B cell (primary cell): ENCODE data around the gene SPATA19. TPM values are rescaled to one million over a fixed set of nuclear protein-coding genes. Genes with fewer than 3 reads are reported as not detected.

Source experiments
- ATAC-seq: fragments of 200-7000 bp; cut with Tn5 transposase; one replicate; pipeline ENCODE4 v1.10.0; 2021; ENCODE audit warnings: low read depth, mild to moderate bottlenecking, moderate number of reproducible peaks, moderate library complexity
- CTCF ChIA-PET: fragments of 350-600 bp; sonication (Branson Sonifier 250); formaldehyde crosslinking; loops from one replicate; lab custom pipeline; 2021; ENCODE audit warnings: antibody characterized with exemption, inconsistent platforms; lab: Charles Lee
- POLR2A ChIA-PET: fragments of 350-600 bp; sonication (Branson Sonifier 250); formaldehyde crosslinking; loops from one replicate; lab custom pipeline; 2021; ENCODE audit warnings: antibody characterized with exemption; lab: Charles Lee
- DNase-seq: peaks from one replicate; pipeline ENCODE4 v3.0.0; 2013
- H2AFZ ChIP-seq: 2 replicates; pipeline ENCODE4 v1.6.1; 2012; ENCODE audit warnings: mild to moderate bottlenecking, low read depth, low read length; ENCODE audit not compliant: insufficient read depth, poor library complexity, severe bottlenecking
- H3K27ac ChIP-seq, 2 donors: 1 replicate in 1 of 2; 2 replicates in 1 of 2; pipeline ENCODE4 v1.5.1; 2012 to 2013; ENCODE audit warnings: low read length in 2 of 2, mild to moderate bottlenecking in 2 of 2, moderate library complexity in 1 of 2
- H3K27me3 ChIP-seq, 4 experiments: fragments of 200-600 bp in 1 of 4; sonication (generic) in 1 of 4; replicated peaks in 1 of 4; 1 replicate in 2 of 4; 2 replicates in 2 of 4; pipeline versions ENCODE4 v1.6.1 to v1.7.0; 2013 to 2016; ENCODE audit warnings: low read length in 3 of 4, mild to moderate bottlenecking in 2 of 4, mixed read lengths in 1 of 4, moderate library complexity in 1 of 4; ENCODE audit not compliant: insufficient read depth in 4 of 4, control insufficient read depth in 3 of 4; ENCODE audit errors: control extremely low read depth in 1 of 4
- H3K36me3 ChIP-seq, 2 experiments: replicated peaks in 1 of 2; 1 replicate in 1 of 2; 2 replicates in 1 of 2; pipeline versions ENCODE4 v1.6.1 to v1.7.1; 2013; ENCODE audit warnings: low read length in 1 of 2; ENCODE audit not compliant: insufficient read depth in 2 of 2, control insufficient read depth in 1 of 2; ENCODE audit errors: control extremely low read depth in 1 of 2, extremely low read depth in 1 of 2
- H3K4me1 ChIP-seq, 2 donors: fragments of 200-600 bp in 1 of 2; sonication (generic) in 1 of 2; 1 replicate in 1 of 2; 2 replicates in 1 of 2; pipeline versions ENCODE4 v1.5.1 to v1.6.1; 2013 to 2017; ENCODE audit warnings: low read length in 2 of 2; ENCODE audit not compliant: control insufficient read depth in 2 of 2, insufficient read depth in 2 of 2
- H3K4me2 ChIP-seq: replicated peaks from 2 replicates; pipeline ENCODE3; 2012; ENCODE audit warnings: mild to moderate bottlenecking, low read depth, low read length; ENCODE audit not compliant: poor library complexity, severe bottlenecking
- H3K4me3 ChIP-seq, 5 experiments: fragments of 200-600 bp in 1 of 5; sonication (generic) in 1 of 5; 1 replicate in 3 of 5; 2 replicates in 2 of 5; pipeline versions ENCODE4 v1.5.1 to v1.7.0; 2011 to 2016; ENCODE audit warnings: low read length in 4 of 5, mild to moderate bottlenecking in 4 of 5, low read depth in 2 of 5, control low read depth in 1 of 5, moderate library complexity in 1 of 5; ENCODE audit not compliant: insufficient read depth in 1 of 5; ENCODE audit errors: control extremely low read depth in 1 of 5, extremely low read depth in 1 of 5
- H3K79me2 ChIP-seq: fragments of 200-600 bp; sonication (generic); one replicate; pipeline ENCODE4 v1.6.0; 2016; ENCODE audit warnings: low read length; ENCODE audit not compliant: control insufficient read depth, insufficient read depth
- H3K9ac ChIP-seq: fragments of 200-600 bp; sonication (generic); 2 replicates; pipeline ENCODE4 v1.6.1; 2017; ENCODE audit warnings: mild to moderate bottlenecking, low read length, moderate library complexity
- H3K9me3 ChIP-seq, 3 donors: one replicate each; pipeline versions ENCODE4 v1.6.1 to v1.7.1; 2013; ENCODE audit warnings: low read length in 2 of 3; ENCODE audit not compliant: control insufficient read depth in 2 of 3, insufficient read depth in 1 of 3; ENCODE audit errors: control extremely low read depth in 1 of 3
- H4K20me1 ChIP-seq: 2 replicates; pipeline ENCODE4 v1.6.0; 2012; ENCODE audit warnings: mild to moderate bottlenecking, low read length; ENCODE audit not compliant: insufficient read depth, control insufficient read depth, poor library complexity, severe bottlenecking
- H3K27ac Mint-ChIP-seq: one replicate; pipeline ENCODE4 v1.8.0; 2021; ENCODE audit warnings: mixed read lengths
- H3K27me3 Mint-ChIP-seq: one replicate; pipeline ENCODE4 v1.8.0; 2021; ENCODE audit warnings: mixed read lengths
- H3K4me1 Mint-ChIP-seq: one replicate; pipeline ENCODE4 v1.8.0; 2021; ENCODE audit warnings: mixed read lengths
- H3K4me3 Mint-ChIP-seq: one replicate; pipeline ENCODE4 v1.8.0; 2021; ENCODE audit warnings: mixed read lengths
- H3K9me3 Mint-ChIP-seq: one replicate; pipeline ENCODE4 v1.8.0; 2022; ENCODE audit warnings: mixed read lengths; ENCODE audit not compliant: insufficient read depth
- EZH2 ChIP-seq: IDR thresholded peaks from 2 replicates; pipeline ENCODE4 v1.6.1; 2012; ENCODE audit warnings: borderline replicate concordance, low read depth, mild to moderate bottlenecking, moderate library complexity, low read length; ENCODE audit not compliant: insufficient read depth, poor library complexity, severe bottlenecking
- WGBS: methylation state at CpG from one replicate; pipeline ENCODE4 v1.1.5; 2013; ENCODE audit warnings: missing lambda C conversion rate; ENCODE audit not compliant: insufficient coverage; 5-methylcytosine and 5-hydroxymethylcytosine counted together
- intact Hi-C: fragments of 100-400 bp; cut with micrococcal nuclease; formaldehyde crosslinking; loops from one replicate; pipeline ENCODE4 v1.10.0; 2022
- polyA plus RNA-seq: library from polyadenylated mRNA; depleted of rRNA; stranded (reverse); fragments of >200 nt; gene quantifications from 2 replicates; pipeline ENCODE4 v1.2.3, GENCODE V29; 2012
- total RNA-seq, 2 donors: library from RNA; stranded (reverse); fragments of 120-200 nt in 1 of 2; gene quantifications; 1 replicate in 1 of 2; 2 replicates in 1 of 2; pipeline versions ENCODE4 v1.2.3 to v1.2.4, GENCODE V29; 2013 to 2022
- TF ChIP-seq, protein P1 (sequence below): fragments of 200-600 bp; IDR thresholded peaks from one replicate; pipeline ENCODE4 v1.8.0; 2022; ENCODE audit warnings: antibody characterized with exemption, mild to moderate bottlenecking

Gene SPATA19
- total and polyA plus RNA-seq, 2 donors (not counting 1 experiment from before 2014, with no cell fraction given), result not detected

DNA sequence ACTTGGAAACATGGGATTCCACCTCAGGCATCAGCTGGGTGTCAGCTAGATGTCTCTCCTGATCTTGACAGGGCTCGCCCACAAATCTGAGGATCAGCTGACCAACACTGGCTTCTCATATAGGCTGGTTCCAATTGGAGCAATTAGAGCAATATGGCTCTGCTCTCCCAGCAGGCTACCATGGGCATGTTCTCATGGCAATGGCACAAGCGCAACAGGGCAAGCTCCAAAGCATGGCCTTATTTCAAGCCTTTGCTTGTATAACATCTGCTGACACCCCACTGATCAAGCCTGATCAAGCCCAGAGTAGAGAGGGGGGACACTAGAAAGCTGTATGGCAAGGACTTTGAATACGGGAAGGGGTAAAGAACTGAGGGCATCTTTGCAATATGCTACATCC lies 40.7 kb upstream of the SPATA19 start:
- H3K4me1 ChIP-seq, result no peaks in the 10 kb centered on the region
- ATAC-seq (no peak), DNase-seq (no peak)
- no peak overlapping the region for H3K27ac Mint-ChIP-seq
- no peak overlapping the region for H3K4me3 ChIP-seq
- H3K4me1 Mint-ChIP-seq, result no peaks in the 10 kb centered on the region
- no peaks in the 10 kb centered on the region for H3K79me2 ChIP-seq
- CTCF ChIA-PET, result no interaction called here
- WGBS, result 85% methylated on average over 2 of the region's 3 CpGs
- no peaks in the 10 kb centered on the region for H3K36me3 ChIP-seq
- no peak overlapping the region for H3K4me3 Mint-ChIP-seq
- no peak for TF ChIP-seq EZH2
- H3K9me3 Mint-ChIP-seq, result peaks cover 3% of the 10 kb centered on the region
- H3K27ac ChIP-seq, result no peak overlapping the region
- no peak overlapping the region for H3K9ac ChIP-seq
- H3K4me2 ChIP-seq, result no peak overlapping the region
- H3K27me3 ChIP-seq, result peaks cover 0 to 3% (median 0%) of the 10 kb centered on the region in 4 experiments
- peaks cover 0 to 3% (median 0%) of the 10 kb centered on the region in 3 donors for H3K9me3 ChIP-seq
- H3K27me3 Mint-ChIP-seq, result peaks cover 16% of the 10 kb centered on the region
- POLR2A ChIA-PET, result no interaction called here
- H2AFZ ChIP-seq, result no peak overlapping the region
- no peaks in the 10 kb centered on the region for H4K20me1 ChIP-seq
- intact Hi-C loops, result no loop called here

DNA sequence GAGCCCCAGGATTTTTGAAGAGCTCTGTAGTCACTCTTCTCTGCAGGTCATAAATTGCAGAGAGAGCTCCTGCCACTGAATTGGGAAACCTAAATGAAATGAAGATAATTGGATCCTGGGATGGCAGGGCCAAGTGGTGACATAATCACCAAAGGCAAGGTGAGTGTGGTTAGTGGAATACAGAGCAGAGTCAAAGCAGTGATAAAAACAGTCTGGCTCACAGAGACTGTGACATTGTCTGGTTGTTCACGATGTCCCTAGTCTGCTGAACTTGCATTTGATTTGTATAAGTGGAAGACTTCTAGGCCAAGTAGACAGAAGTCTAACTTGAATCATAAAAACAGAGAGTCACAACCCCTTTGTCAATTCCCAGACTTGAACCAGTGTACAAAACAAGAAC lies 26.8 kb upstream of the SPATA19 start:
- ATAC-seq (no peak), DNase-seq (no peak)
- H3K4me1 Mint-ChIP-seq, result no peaks in the 10 kb centered on the region
- CTCF ChIA-PET, result no interaction called here
- no peak for TF ChIP-seq EZH2
- TF ChIP-seq, protein P1, sequence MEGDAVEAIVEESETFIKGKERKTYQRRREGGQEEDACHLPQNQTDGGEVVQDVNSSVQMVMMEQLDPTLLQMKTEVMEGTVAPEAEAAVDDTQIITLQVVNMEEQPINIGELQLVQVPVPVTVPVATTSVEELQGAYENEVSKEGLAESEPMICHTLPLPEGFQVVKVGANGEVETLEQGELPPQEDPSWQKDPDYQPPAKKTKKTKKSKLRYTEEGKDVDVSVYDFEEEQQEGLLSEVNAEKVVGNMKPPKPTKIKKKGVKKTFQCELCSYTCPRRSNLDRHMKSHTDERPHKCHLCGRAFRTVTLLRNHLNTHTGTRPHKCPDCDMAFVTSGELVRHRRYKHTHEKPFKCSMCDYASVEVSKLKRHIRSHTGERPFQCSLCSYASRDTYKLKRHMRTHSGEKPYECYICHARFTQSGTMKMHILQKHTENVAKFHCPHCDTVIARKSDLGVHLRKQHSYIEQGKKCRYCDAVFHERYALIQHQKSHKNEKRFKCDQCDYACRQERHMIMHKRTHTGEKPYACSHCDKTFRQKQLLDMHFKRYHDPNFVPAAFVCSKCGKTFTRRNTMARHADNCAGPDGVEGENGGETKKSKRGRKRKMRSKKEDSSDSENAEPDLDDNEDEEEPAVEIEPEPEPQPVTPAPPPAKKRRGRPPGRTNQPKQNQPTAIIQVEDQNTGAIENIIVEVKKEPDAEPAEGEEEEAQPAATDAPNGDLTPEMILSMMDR, result no peak
- POLR2A ChIA-PET, result no interaction called here
- no peak overlapping the region for H3K4me3 Mint-ChIP-seq
- H3K27me3 Mint-ChIP-seq, result peaks cover 5% of the 10 kb centered on the region
- no peak overlapping the region for H3K4me2 ChIP-seq
- H3K9me3 ChIP-seq, result peaks cover 0 to 4% (median 0%) of the 10 kb centered on the region in 3 donors
- H3K79me2 ChIP-seq, result no peaks in the 10 kb centered on the region
- peaks cover 5% of the 10 kb centered on the region for H3K9me3 Mint-ChIP-seq
- H2AFZ ChIP-seq, result no peak overlapping the region
- no peak overlapping the region for H3K27ac Mint-ChIP-seq
- WGBS, result no CpG with 5 or more reads among the region's 1 CpG
- H3K27me3 ChIP-seq, result no peaks in the 10 kb centered on the region
- H3K4me3 ChIP-seq, result no peak overlapping the region
- H3K36me3 ChIP-seq, result no peaks in the 10 kb centered on the region
- H3K9ac ChIP-seq, result no peak overlapping the region
- H3K27ac ChIP-seq, result no peak overlapping the region
- no peaks in the 10 kb centered on the region for H3K4me1 ChIP-seq
- intact Hi-C loops, result no loop called here
- H4K20me1 ChIP-seq, result no peaks in the 10 kb centered on the region
